Transverse colon (tissue), 4 donors: ENCODE results near the gene ASTN1.

Experiments
- EP300 ChIP-seq: sonication (generic); formaldehyde crosslinking; IDR thresholded peaks from one replicate; pipeline ENCODE4 v1.6.1; 2017; ENCODE audit warnings: antibody characterized with exemption, low read depth
- POLR2A ChIP-seq: fragments of 450-650 bp; IDR thresholded peaks from one replicate; pipeline ENCODE4 v1.6.1; 2016; ENCODE audit warnings: antibody characterized with exemption, mild to moderate bottlenecking, moderate library complexity
- POLR2AphosphoS5 ChIP-seq, 3 donors: sonication (generic); formaldehyde crosslinking; IDR thresholded peaks; one replicate each; pipeline ENCODE4 v1.6.1; 2016; ENCODE audit warnings: antibody characterized with exemption in 3 of 3
- TF ChIP-seq, protein P1 (sequence below), 5 experiments: fragments of 200-600 bp in 3 of 5; fragments of 450-650 bp in 2 of 5; sonication (generic) in 3 of 5; IDR thresholded peaks; 1 replicate in 2 of 5; 2 replicates in 3 of 5; pipeline ENCODE4 v1.5.1; 2016 to 2017; ENCODE audit warnings: antibody characterized with exemption in 5 of 5, inconsistent platforms in 3 of 5, mild to moderate bottlenecking in 2 of 5, moderate library complexity in 1 of 5

DNA sequence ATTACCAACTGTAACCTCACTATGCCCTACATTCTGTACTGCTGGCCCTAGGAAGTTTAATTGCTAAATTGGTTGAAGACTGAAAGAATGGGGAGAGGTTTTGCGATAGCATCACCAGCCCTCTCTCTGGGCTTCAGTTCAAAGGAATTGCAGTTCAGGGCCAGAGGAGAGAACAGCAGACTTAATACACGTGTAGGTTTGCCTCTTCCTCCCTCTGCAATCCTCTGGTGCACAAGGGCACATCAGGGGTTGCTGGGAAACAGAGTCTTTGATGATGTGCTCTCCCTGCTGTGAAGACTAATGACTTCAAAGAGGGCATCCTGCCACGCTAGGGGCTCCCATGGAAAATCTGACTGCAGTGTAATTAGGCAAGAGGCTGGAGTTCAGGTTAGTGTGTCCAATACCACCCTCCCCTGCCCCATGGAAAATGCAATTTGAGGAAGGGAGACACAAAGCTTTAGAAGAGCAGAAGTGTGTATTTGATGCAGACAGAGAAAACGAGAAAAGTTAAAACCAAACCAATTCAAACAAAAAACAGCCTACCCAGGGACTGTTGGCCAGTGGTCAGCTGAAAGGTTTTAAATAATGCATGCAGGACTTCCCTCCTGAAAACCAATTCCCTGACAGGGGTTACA, 167.9 kb downstream of the ASTN1 start:
- TF ChIP-seq, protein P1, sequence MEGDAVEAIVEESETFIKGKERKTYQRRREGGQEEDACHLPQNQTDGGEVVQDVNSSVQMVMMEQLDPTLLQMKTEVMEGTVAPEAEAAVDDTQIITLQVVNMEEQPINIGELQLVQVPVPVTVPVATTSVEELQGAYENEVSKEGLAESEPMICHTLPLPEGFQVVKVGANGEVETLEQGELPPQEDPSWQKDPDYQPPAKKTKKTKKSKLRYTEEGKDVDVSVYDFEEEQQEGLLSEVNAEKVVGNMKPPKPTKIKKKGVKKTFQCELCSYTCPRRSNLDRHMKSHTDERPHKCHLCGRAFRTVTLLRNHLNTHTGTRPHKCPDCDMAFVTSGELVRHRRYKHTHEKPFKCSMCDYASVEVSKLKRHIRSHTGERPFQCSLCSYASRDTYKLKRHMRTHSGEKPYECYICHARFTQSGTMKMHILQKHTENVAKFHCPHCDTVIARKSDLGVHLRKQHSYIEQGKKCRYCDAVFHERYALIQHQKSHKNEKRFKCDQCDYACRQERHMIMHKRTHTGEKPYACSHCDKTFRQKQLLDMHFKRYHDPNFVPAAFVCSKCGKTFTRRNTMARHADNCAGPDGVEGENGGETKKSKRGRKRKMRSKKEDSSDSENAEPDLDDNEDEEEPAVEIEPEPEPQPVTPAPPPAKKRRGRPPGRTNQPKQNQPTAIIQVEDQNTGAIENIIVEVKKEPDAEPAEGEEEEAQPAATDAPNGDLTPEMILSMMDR (IDR thresholded peaks at IDR 0.05), result no peak
- no peak for TF ChIP-seq POLR2A
- no peak for TF ChIP-seq POLR2AphosphoS5 (IDR thresholded peaks at IDR 0.05)
- no peak for TF ChIP-seq EP300
